ENCODE measurements around the gene ABHD3. TPM values are rescaled to one million over a fixed set of nuclear protein-coding genes. Genes with fewer than 3 reads are reported as not detected.

ABHD3 gene
- polyA plus RNA-seq, 1 donor from 2014 or later, result 7.9 TPM

GRCh38 chr18:21703241-21703820, 1.2 kb downstream of the ABHD3 start:
- no peak overlapping the region for H3K27ac ChIP-seq (ENCODE audit: low read length)
- peak overlapping the region; percentile 64 for H3K4me2 ChIP-seq (ENCODE audit: low read length)
- no peaks in the 10 kb centered on the region for H3F3A ChIP-seq (ENCODE audit: insufficient read depth, low read length, poor library complexity, severe bottlenecking)
- no peaks in the 10 kb centered on the region for H3K36me3 ChIP-seq (ENCODE audit: insufficient read depth, low read length)
- no peaks in the 10 kb centered on the region for H4K20me1 ChIP-seq (ENCODE audit: insufficient read depth)
- peak overlapping the region; percentile 40 for H2AFZ ChIP-seq (ENCODE audit: low read depth, low read length)
- H3K79me2 ChIP-seq (replicated peaks; ENCODE audit: insufficient read depth, low read length), result no peaks in the 10 kb centered on the region
- H3K9me3 ChIP-seq (ENCODE audit: low read length), result no peaks in the 10 kb centered on the region
- peak overlapping the region; percentile 73 for H3K9ac ChIP-seq (ENCODE audit: low read length)
- peak overlapping the region; percentile 78 for H3K4me3 ChIP-seq (ENCODE audit: low read length)
- no peaks in the 10 kb centered on the region for H3K27me3 ChIP-seq (ENCODE audit: insufficient read depth, low read depth, low read length)
- no peaks in the 10 kb centered on the region for H3K9me2 ChIP-seq (ENCODE audit: insufficient read depth, low read length)
- TF ChIP-seq EP300 (conservative IDR thresholded peaks at IDR 0.05; ENCODE audit: poor library complexity, severe bottlenecking), result no peak
- no peak for TF ChIP-seq EZH2 (IDR thresholded peaks at IDR 0.05; ENCODE audit: borderline replicate concordance, insufficient read depth, low read length, poor library complexity, severe bottlenecking)
- TF ChIP-seq POLR2AphosphoS5 (IDR thresholded peaks at IDR 0.05), result no peak
- TF ChIP-seq RAD21 (conservative IDR thresholded peaks at IDR 0.05), result no peak
- no peak for TF ChIP-seq SMC3 (conservative IDR thresholded peaks at IDR 0.05; ENCODE audit: poor library complexity)
- TF ChIP-seq, protein P1, sequence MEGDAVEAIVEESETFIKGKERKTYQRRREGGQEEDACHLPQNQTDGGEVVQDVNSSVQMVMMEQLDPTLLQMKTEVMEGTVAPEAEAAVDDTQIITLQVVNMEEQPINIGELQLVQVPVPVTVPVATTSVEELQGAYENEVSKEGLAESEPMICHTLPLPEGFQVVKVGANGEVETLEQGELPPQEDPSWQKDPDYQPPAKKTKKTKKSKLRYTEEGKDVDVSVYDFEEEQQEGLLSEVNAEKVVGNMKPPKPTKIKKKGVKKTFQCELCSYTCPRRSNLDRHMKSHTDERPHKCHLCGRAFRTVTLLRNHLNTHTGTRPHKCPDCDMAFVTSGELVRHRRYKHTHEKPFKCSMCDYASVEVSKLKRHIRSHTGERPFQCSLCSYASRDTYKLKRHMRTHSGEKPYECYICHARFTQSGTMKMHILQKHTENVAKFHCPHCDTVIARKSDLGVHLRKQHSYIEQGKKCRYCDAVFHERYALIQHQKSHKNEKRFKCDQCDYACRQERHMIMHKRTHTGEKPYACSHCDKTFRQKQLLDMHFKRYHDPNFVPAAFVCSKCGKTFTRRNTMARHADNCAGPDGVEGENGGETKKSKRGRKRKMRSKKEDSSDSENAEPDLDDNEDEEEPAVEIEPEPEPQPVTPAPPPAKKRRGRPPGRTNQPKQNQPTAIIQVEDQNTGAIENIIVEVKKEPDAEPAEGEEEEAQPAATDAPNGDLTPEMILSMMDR (IDR thresholded peaks at IDR 0.05; ENCODE audit: poor library complexity, severe bottlenecking), result no peak
- no peak for TF ChIP-seq TAF1 (IDR thresholded peaks at IDR 0.05; ENCODE audit: low read depth)
- no peak for TF ChIP-seq MXI1 (conservative IDR thresholded peaks at IDR 0.05; ENCODE audit: poor library complexity, severe bottlenecking)
- TF ChIP-seq, protein P2, sequence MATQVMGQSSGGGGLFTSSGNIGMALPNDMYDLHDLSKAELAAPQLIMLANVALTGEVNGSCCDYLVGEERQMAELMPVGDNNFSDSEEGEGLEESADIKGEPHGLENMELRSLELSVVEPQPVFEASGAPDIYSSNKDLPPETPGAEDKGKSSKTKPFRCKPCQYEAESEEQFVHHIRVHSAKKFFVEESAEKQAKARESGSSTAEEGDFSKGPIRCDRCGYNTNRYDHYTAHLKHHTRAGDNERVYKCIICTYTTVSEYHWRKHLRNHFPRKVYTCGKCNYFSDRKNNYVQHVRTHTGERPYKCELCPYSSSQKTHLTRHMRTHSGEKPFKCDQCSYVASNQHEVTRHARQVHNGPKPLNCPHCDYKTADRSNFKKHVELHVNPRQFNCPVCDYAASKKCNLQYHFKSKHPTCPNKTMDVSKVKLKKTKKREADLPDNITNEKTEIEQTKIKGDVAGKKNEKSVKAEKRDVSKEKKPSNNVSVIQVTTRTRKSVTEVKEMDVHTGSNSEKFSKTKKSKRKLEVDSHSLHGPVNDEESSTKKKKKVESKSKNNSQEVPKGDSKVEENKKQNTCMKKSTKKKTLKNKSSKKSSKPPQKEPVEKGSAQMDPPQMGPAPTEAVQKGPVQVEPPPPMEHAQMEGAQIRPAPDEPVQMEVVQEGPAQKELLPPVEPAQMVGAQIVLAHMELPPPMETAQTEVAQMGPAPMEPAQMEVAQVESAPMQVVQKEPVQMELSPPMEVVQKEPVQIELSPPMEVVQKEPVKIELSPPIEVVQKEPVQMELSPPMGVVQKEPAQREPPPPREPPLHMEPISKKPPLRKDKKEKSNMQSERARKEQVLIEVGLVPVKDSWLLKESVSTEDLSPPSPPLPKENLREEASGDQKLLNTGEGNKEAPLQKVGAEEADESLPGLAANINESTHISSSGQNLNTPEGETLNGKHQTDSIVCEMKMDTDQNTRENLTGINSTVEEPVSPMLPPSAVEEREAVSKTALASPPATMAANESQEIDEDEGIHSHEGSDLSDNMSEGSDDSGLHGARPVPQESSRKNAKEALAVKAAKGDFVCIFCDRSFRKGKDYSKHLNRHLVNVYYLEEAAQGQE (IDR thresholded peaks at IDR 0.05; ENCODE audit: borderline replicate concordance), result no peak

DNA sequence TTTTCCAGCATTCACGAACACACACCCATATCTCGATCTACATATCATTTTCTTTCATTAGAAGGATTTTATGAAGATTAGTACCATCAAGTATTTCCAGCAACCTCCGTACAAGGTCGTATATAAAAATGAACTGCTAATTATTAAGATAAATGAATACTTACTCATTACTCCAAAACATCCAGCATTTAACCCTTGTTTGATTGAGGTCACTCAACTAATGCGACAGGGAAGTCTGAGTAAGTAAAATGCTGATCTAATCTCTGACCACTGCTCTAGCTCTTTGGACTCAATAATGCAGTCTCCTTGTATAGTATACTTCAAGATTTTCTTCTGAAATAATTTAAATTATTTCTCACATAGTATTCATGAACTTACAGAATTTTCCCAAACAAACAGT, 2.0 kb downstream of the ABHD3 start:
- H3K36me3 ChIP-seq (ENCODE audit: insufficient read depth, low read length), result no peaks in the 10 kb centered on the region
- TF ChIP-seq POLR2AphosphoS5 (IDR thresholded peaks at IDR 0.05), result no peak
- TF ChIP-seq SMC3 (conservative IDR thresholded peaks at IDR 0.05; ENCODE audit: poor library complexity), result no peak
- TF ChIP-seq EP300 (conservative IDR thresholded peaks at IDR 0.05; ENCODE audit: poor library complexity, severe bottlenecking), result no peak
- no peak for TF ChIP-seq EZH2 (IDR thresholded peaks at IDR 0.05; ENCODE audit: borderline replicate concordance, insufficient read depth, low read length, poor library complexity, severe bottlenecking)
- no peak for TF ChIP-seq RAD21 (conservative IDR thresholded peaks at IDR 0.05)
- TF ChIP-seq, protein P2 (IDR thresholded peaks at IDR 0.05; ENCODE audit: borderline replicate concordance), result no peak
- TF ChIP-seq TAF1 (IDR thresholded peaks at IDR 0.05; ENCODE audit: low read depth), result no peak
- TF ChIP-seq, protein P1 (IDR thresholded peaks at IDR 0.05; ENCODE audit: poor library complexity, severe bottlenecking), result no peak
- TF ChIP-seq MXI1 (conservative IDR thresholded peaks at IDR 0.05; ENCODE audit: poor library complexity, severe bottlenecking), result no peak
- H3K27ac ChIP-seq (ENCODE audit: low read length), result no peak overlapping the region
- no peaks in the 10 kb centered on the region for H4K20me1 ChIP-seq (ENCODE audit: insufficient read depth)
- H3K9me2 ChIP-seq (ENCODE audit: insufficient read depth, low read length), result no peaks in the 10 kb centered on the region
- no peak overlapping the region for H3K9ac ChIP-seq (ENCODE audit: low read length)
- no peaks in the 10 kb centered on the region for H3K79me2 ChIP-seq (replicated peaks; ENCODE audit: insufficient read depth, low read length)
- H3K27me3 ChIP-seq (ENCODE audit: insufficient read depth, low read depth, low read length), result no peaks in the 10 kb centered on the region
- H3K4me3 ChIP-seq (ENCODE audit: low read length), result no peak overlapping the region
- no peak overlapping the region for H2AFZ ChIP-seq (ENCODE audit: low read depth, low read length)
- no peaks in the 10 kb centered on the region for H3F3A ChIP-seq (ENCODE audit: insufficient read depth, low read length, poor library complexity, severe bottlenecking)
- H3K9me3 ChIP-seq (ENCODE audit: low read length), result no peaks in the 10 kb centered on the region
- H3K4me2 ChIP-seq (ENCODE audit: low read length), result no peak overlapping the region

Measured in neural cell (in vitro differentiated cells).